ENCODE results near the gene TMCC3. TPM values are rescaled to one million over a fixed set of nuclear protein-coding genes. Genes with fewer than 3 reads are reported as not detected.

The TMCC3 gene
- polyA plus RNA-seq, 1 donor (not counting 4 experiments of a cell fraction or from before 2014, with no cell fraction given), result 18.9 TPM

DNA sequence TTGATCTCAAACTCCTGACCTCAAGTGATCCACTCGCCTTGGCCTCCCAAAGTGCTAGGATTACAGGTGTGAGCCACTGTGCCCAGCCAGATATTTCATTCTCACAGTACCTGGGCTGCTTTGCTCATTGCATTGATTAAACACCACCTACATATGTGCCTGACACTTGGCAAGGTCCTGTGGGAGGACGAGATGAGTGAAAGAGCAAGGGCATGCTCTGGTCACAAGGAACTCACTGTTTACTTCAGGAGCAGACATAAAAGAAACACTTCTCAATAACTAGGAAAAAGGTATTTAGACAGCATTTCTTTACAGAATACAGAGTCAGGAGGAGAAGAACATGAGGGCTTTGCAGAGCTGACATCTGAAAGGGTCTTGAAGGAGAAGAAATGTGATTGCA lies 91.7 kb downstream of the TMCC3 start:
- Histone ChIP-seq H3K36me3 (ENCODE audit: control insufficient read depth in 2 of 2, extremely low read depth in 1 of 2, insufficient read depth in 2 of 2, low read length in 2 of 2) (no peaks in the 10 kb centered on the region), H2AFZ (ENCODE audit: control insufficient read depth, low read length) (no peak overlapping the region), H3K9me1 (ENCODE audit: control insufficient read depth, extremely low read depth, insufficient read depth, low read length) (no peaks in the 10 kb centered on the region), H3K9me3 (ENCODE audit: control insufficient read depth, low read depth, low read length) (no peaks in the 10 kb centered on the region), H3K79me2 (ENCODE audit: control insufficient read depth, insufficient read depth, low read length) (no peaks in the 10 kb centered on the region), H3K4me2 (ENCODE audit: control insufficient read depth, extremely low read depth, insufficient read depth, low read depth, low read length) (no peak overlapping the region), H3K27me3 (ENCODE audit: control insufficient read depth, extremely low read depth, insufficient read depth, low read length) (no peaks in the 10 kb centered on the region), H3K9ac (ENCODE audit: control insufficient read depth, extremely low read depth, insufficient read depth, low read length) (no peak overlapping the region), H3K4me3 (ENCODE audit: control insufficient read depth in 2 of 3, extremely low read depth in 1 of 3, insufficient read depth in 2 of 3, low read depth in 1 of 3, low read length in 3 of 3) (no peak overlapping the region), H4K20me1 (ENCODE audit: control insufficient read depth, extremely low read depth, insufficient read depth, low read length) (no peaks in the 10 kb centered on the region), H3K4me1 (ENCODE audit: control insufficient read depth, extremely low read depth, insufficient read depth, low read length) (peaks cover 31% of the 10 kb centered on the region), H3K27ac (ENCODE audit: control insufficient read depth, insufficient read depth, low read length) (no peak overlapping the region)
- DNase-seq (ENCODE audit: low read depth, low spot score) (no peak), FAIRE-seq (no peak)
- dilution Hi-C loops (cut with MboI; ENCODE audit: extremely low pct_ligation_motif_present, low sequenced_read_pairs), result no loop called here
- TF ChIP-seq EZH2 (IDR thresholded peaks at IDR 0.05; ENCODE audit: low read length), result no peak
- TF ChIP-seq, protein P1, sequence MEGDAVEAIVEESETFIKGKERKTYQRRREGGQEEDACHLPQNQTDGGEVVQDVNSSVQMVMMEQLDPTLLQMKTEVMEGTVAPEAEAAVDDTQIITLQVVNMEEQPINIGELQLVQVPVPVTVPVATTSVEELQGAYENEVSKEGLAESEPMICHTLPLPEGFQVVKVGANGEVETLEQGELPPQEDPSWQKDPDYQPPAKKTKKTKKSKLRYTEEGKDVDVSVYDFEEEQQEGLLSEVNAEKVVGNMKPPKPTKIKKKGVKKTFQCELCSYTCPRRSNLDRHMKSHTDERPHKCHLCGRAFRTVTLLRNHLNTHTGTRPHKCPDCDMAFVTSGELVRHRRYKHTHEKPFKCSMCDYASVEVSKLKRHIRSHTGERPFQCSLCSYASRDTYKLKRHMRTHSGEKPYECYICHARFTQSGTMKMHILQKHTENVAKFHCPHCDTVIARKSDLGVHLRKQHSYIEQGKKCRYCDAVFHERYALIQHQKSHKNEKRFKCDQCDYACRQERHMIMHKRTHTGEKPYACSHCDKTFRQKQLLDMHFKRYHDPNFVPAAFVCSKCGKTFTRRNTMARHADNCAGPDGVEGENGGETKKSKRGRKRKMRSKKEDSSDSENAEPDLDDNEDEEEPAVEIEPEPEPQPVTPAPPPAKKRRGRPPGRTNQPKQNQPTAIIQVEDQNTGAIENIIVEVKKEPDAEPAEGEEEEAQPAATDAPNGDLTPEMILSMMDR (optimal IDR thresholded peaks at IDR 0.05 in 1 of 3, IDR thresholded peaks at IDR 0.05 in 1 of 3, conservative IDR thresholded peaks at IDR 0.05 in 1 of 3; ENCODE audit: extremely low read depth in 1 of 3, insufficient read depth in 2 of 3, low read length in 3 of 3), result no peak

DNA sequence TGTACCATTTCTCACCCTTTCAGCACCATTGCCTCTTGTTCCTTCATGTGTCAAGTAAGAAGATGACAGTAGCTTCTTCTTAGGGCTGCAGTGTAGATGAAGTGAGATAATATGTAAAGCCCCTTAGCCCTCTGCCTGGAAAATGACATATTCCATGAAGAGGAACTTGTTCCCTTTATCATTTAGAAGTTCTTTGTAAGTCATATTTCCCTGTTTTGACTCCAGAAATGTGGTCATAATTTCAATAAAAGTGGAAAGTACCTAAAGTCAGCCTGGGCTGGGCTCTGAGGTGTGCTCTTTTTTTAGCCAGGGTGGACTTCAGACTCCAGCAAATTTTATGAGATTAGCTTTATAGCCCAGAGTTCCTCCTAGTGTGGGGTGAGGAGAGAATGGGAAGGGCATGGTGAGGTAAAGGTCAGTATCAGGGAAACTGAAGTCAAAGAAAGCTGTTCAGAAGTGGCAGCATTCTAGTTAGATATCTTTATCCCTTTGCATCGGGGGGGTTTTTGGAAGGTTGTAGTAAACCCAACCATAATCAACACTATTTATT lies 92.5 kb downstream of the TMCC3 start:
- DNase-seq (ENCODE audit: low read depth, low spot score) (no peak), FAIRE-seq (no peak)
- Histone ChIP-seq H3K27me3 (ENCODE audit: control insufficient read depth, extremely low read depth, insufficient read depth, low read length) (no peaks in the 10 kb centered on the region), H3K9ac (ENCODE audit: control insufficient read depth, extremely low read depth, insufficient read depth, low read length) (no peak overlapping the region), H3K4me1 (ENCODE audit: control insufficient read depth, extremely low read depth, insufficient read depth, low read length) (peaks cover 35% of the 10 kb centered on the region), H3K4me2 (ENCODE audit: control insufficient read depth, extremely low read depth, insufficient read depth, low read depth, low read length) (no peak overlapping the region), H3K27ac (ENCODE audit: control insufficient read depth, insufficient read depth, low read length) (no peak overlapping the region), H4K20me1 (ENCODE audit: control insufficient read depth, extremely low read depth, insufficient read depth, low read length) (no peaks in the 10 kb centered on the region), H3K79me2 (ENCODE audit: control insufficient read depth, insufficient read depth, low read length) (no peaks in the 10 kb centered on the region), H3K9me1 (ENCODE audit: control insufficient read depth, extremely low read depth, insufficient read depth, low read length) (no peaks in the 10 kb centered on the region), H2AFZ (ENCODE audit: control insufficient read depth, low read length) (no peak overlapping the region), H3K4me3 (ENCODE audit: control insufficient read depth in 2 of 3, extremely low read depth in 1 of 3, insufficient read depth in 2 of 3, low read depth in 1 of 3, low read length in 3 of 3) (no peak overlapping the region), H3K9me3 (ENCODE audit: control insufficient read depth, low read depth, low read length) (no peaks in the 10 kb centered on the region), H3K36me3 (ENCODE audit: control insufficient read depth in 2 of 2, extremely low read depth in 1 of 2, insufficient read depth in 2 of 2, low read length in 2 of 2) (no peaks in the 10 kb centered on the region)
- no peak for TF ChIP-seq EZH2 (IDR thresholded peaks at IDR 0.05; ENCODE audit: low read length)
- TF ChIP-seq, protein P1 (optimal IDR thresholded peaks at IDR 0.05 in 1 of 3, IDR thresholded peaks at IDR 0.05 in 1 of 3, conservative IDR thresholded peaks at IDR 0.05 in 1 of 3; ENCODE audit: extremely low read depth in 1 of 3, insufficient read depth in 2 of 3, low read length in 3 of 3), result no peak
- dilution Hi-C loops (cut with MboI; ENCODE audit: extremely low pct_ligation_motif_present, low sequenced_read_pairs), result no loop called here

Data from keratinocyte (primary cell).